GM12878 (cell line): Measurements from ENCODE around the gene MAD1L1. TPM values are rescaled to one million over a fixed set of nuclear protein-coding genes. Genes with fewer than 3 reads are reported as not detected.

Experiments
- ATAC-seq: fragments of 200-7000 bp; cut with Tn5 transposase; 3 replicates; pipeline ENCODE4 v1.9.1; 2020; ENCODE audit warnings: mild to moderate bottlenecking, moderate library complexity
- BruUV-seq: library from RNA; stranded (reverse); fragments of 400-500 nt; replicated peaks from 2 replicates; lab custom pipeline; 2021; lab: Mats Ljungman, UMichigan
- CTCF ChIA-PET: fragments of 300-600 bp; sonication (Branson Sonifier 250); formaldehyde crosslinking; extraction: SDS; loops from one replicate; lab custom pipeline; 2021; ENCODE audit warnings: inconsistent platforms; lab: Yijun Ruan, JAX
- POLR2A ChIA-PET: fragments of 350-600 bp; formaldehyde crosslinking; extraction: SDS; loops from one replicate; lab custom pipeline; 2021; ENCODE audit warnings: inconsistent platforms; lab: Charles Lee
- RAD21 ChIA-PET: fragments of 300-600 bp; sonication (Branson Sonifier 250); formaldehyde crosslinking; loops from one replicate; lab custom pipeline; 2023; ENCODE audit warnings: antibody characterized with exemption; ENCODE audit not compliant: unreplicated experiment; lab: Charles Lee
- SMC1A ChIA-PET: fragments of 300-600 bp; sonication (Branson Sonifier 250); formaldehyde crosslinking; loops from one replicate; lab custom pipeline; 2023; ENCODE audit not compliant: unreplicated experiment, uncharacterized antibody; lab: Charles Lee
- DNase-seq: peaks from one replicate; pipeline ENCODE4 v3.0.0-alpha.2; 2011; ENCODE audit warnings: low read depth, low spot score
- FAIRE-seq: peaks from 3 replicates; lab custom pipeline; 2011; peaks lifted over from hg19 to GRCh38; lab: Jason Lieb, UNC
- H2AFZ ChIP-seq: 2 replicates; pipeline ENCODE4 v1.6.0; 2011; ENCODE audit warnings: low read depth, low read length, control low read depth; ENCODE audit not compliant: control insufficient read depth
- H3K27ac ChIP-seq: 2 replicates; pipeline ENCODE4 v1.5.1; 2011; ENCODE audit warnings: control low read depth; ENCODE audit not compliant: control insufficient read depth, insufficient read depth
- H3K27me3 ChIP-seq, 2 experiments: replicated peaks in 1 of 2; 2 replicates each; pipeline versions ENCODE4 v1.6.0 to v1.6.1; 2011; ENCODE audit warnings: low read length in 1 of 2; ENCODE audit not compliant: control insufficient read depth in 2 of 2, insufficient read depth in 2 of 2
- H3K36me3 ChIP-seq, 2 experiments: 2 replicates each; pipeline ENCODE4 v1.5.1; 2011; ENCODE audit warnings: low read length in 1 of 2; ENCODE audit not compliant: control insufficient read depth in 2 of 2, insufficient read depth in 2 of 2
- H3K4me1 ChIP-seq: 2 replicates; pipeline ENCODE4 v1.6.1; 2011; ENCODE audit warnings: mild to moderate bottlenecking, low read length, moderate library complexity, mixed read lengths; ENCODE audit not compliant: control insufficient read depth, insufficient read depth
- H3K4me2 ChIP-seq: 2 replicates; pipeline ENCODE4 v1.6.0; 2011; ENCODE audit warnings: control low read depth; ENCODE audit not compliant: control insufficient read depth, insufficient read depth
- H3K4me3 ChIP-seq: fragments of 200-600 bp; sonication (generic); 2 replicates; pipeline ENCODE4 v1.5.1; 2016
- H3K79me2 ChIP-seq: 2 replicates; pipeline ENCODE4 v1.6.0; 2011; ENCODE audit warnings: low read length; ENCODE audit not compliant: control insufficient read depth, insufficient read depth
- H3K9ac ChIP-seq: 2 replicates; pipeline ENCODE4 v1.8.0; 2011; ENCODE audit warnings: low read length, control low read depth, mixed read lengths; ENCODE audit not compliant: control insufficient read depth, insufficient read depth
- H3K9me3 ChIP-seq: replicated peaks from 3 replicates; pipeline ENCODE4 v1.5.1; 2011; ENCODE audit warnings: mild to moderate bottlenecking, low read length; ENCODE audit not compliant: control insufficient read depth, insufficient read depth
- H4K20me1 ChIP-seq: 2 replicates; pipeline ENCODE4 v1.6.0; 2011; ENCODE audit not compliant: control insufficient read depth, insufficient read depth
- CHD1 ChIP-seq: IDR thresholded peaks from 2 replicates; pipeline ENCODE4 v1.6.1; 2012; ENCODE audit warnings: low read depth, low read length, improper control_type of control experiment
- EP300 ChIP-seq, 2 experiments: fragments of 150-350 bp in 1 of 2; IDR thresholded peaks; 2 replicates each; pipeline ENCODE4 v1.6.1; 2011 to 2012; ENCODE audit warnings: low read depth in 2 of 2, low read length in 2 of 2, borderline replicate concordance in 1 of 2, improper control_type of control experiment in 1 of 2, inconsistent platforms in 1 of 2; ENCODE audit not compliant: control insufficient read depth in 1 of 2
- HCFC1 ChIP-seq: fragments of 150-350 bp; IDR thresholded peaks from 2 replicates; pipeline ENCODE4 v1.6.1; 2014; ENCODE audit warnings: low read length
- HDGF ChIP-seq: fragments of 450-650 bp; IDR thresholded peaks from 2 replicates; pipeline ENCODE4 v1.6.1; 2016; ENCODE audit warnings: antibody characterized with exemption
- IKZF2 ChIP-seq, 2 experiments: fragments of 450-650 bp; IDR thresholded peaks; 2 replicates each; pipeline ENCODE4 v1.6.1; 2017; ENCODE audit warnings: mild to moderate bottlenecking in 2 of 2, moderate library complexity in 2 of 2
- JUND ChIP-seq: IDR thresholded peaks from 2 replicates; pipeline ENCODE4 v1.6.1; 2012; ENCODE audit warnings: low read depth, mild to moderate bottlenecking, low read length, improper control_type of control experiment, moderate library complexity
- KDM1A ChIP-seq: fragments of 200-600 bp; sonication (generic); IDR thresholded peaks from 2 replicates; pipeline ENCODE4 v1.6.1; 2016; ENCODE audit warnings: borderline replicate concordance
- MTA3 ChIP-seq: IDR thresholded peaks from 2 replicates; pipeline ENCODE4 v1.6.1; 2012; ENCODE audit warnings: low read length, inconsistent platforms, borderline replicate concordance
- NRF1 ChIP-seq: conservative IDR thresholded peaks from 2 replicates; pipeline ENCODE4 v1.6.1; 2011; ENCODE audit warnings: mild to moderate bottlenecking, low read depth, low read length, improper control_type of control experiment
- PML ChIP-seq: IDR thresholded peaks from 2 replicates; pipeline ENCODE4 v1.6.1; 2012; ENCODE audit warnings: low read length, inconsistent platforms
- RFX5 ChIP-seq: IDR thresholded peaks from 2 replicates; pipeline ENCODE4 v1.6.1; 2011; ENCODE audit warnings: low read depth, low read length, improper control_type of control experiment
- SIN3A ChIP-seq: IDR thresholded peaks from 2 replicates; pipeline ENCODE4 v1.6.1; 2012; ENCODE audit warnings: low read depth, low read length, improper control_type of control experiment
- SMAD1 ChIP-seq: fragments of 450-650 bp; IDR thresholded peaks from 2 replicates; pipeline ENCODE4 v1.6.1; 2018; ENCODE audit warnings: mild to moderate bottlenecking, low read depth; ENCODE audit not compliant: partially characterized antibody
- SMAD5 ChIP-seq: IDR thresholded peaks from 2 replicates; pipeline ENCODE4 v1.6.1; 2016; ENCODE audit warnings: antibody characterized with exemption, low read depth
- SMC3 ChIP-seq: IDR thresholded peaks from 2 replicates; pipeline ENCODE4 v1.6.1; 2011; ENCODE audit warnings: low read length, improper control_type of control experiment, borderline replicate concordance
- SP1 ChIP-seq: IDR thresholded peaks from one replicate; pipeline ENCODE4 v1.6.1; 2011; ENCODE audit warnings: low read depth, low read length
- SRF ChIP-seq, 2 experiments: IDR thresholded peaks; 2 replicates each; pipeline ENCODE4 v1.6.1; 2011; ENCODE audit warnings: low read depth in 2 of 2, low read length in 2 of 2, mild to moderate bottlenecking in 1 of 2, moderate library complexity in 1 of 2
- STAT1 ChIP-seq: fragments of 450-650 bp; conservative IDR thresholded peaks from 2 replicates; pipeline ENCODE4 v1.6.1; 2014; ENCODE audit warnings: antibody characterized with exemption, mild to moderate bottlenecking
- WRNIP1 ChIP-seq: IDR thresholded peaks from 2 replicates; pipeline ENCODE4 v1.6.1; 2011; ENCODE audit warnings: low read depth, low read length, improper control_type of control experiment, borderline replicate concordance
- ZNF384 ChIP-seq: IDR thresholded peaks from 2 replicates; pipeline ENCODE4 v1.6.1; 2012; ENCODE audit warnings: low read depth, mild to moderate bottlenecking, low read length, improper control_type of control experiment, borderline replicate concordance
- WGBS: methylation state at CpG from one replicate; pipeline ENCODE4 v1.1.6; 2016; ENCODE audit warnings: low lambda C conversion rate; ENCODE audit not compliant: insufficient replicate concordance, insufficient coverage; ENCODE audit errors: missing lambda C conversion rate; 5-methylcytosine and 5-hydroxymethylcytosine counted together
- in situ Hi-C: fragments of 300-500 bp; cut with MboI; formaldehyde crosslinking; loops from 9 replicates; pipeline ENCODE4 v1.14.3; 2018; ENCODE audit warnings: mixed read lengths
- intact Hi-C: fragments of 100-400 bp; cut with micrococcal nuclease; formaldehyde crosslinking; loops from one replicate; pipeline ENCODE4 v1.14.2; 2022; ENCODE audit not compliant: unreplicated experiment
- polyA plus RNA-seq, 11 experiments: library from polyadenylated mRNA; depleted of rRNA in 4 of 11; unstranded in 6 of 11; stranded (reverse) in 5 of 11; fragments of >200 nt; fragmentation: Nextera tagmentation in 4 of 11; fragmentation: Illumina TruSeq in 1 of 11; extraction: Ambion mirVana in 4 of 11; extraction: Trizol in 1 of 11; gene quantifications; 1 replicate in 1 of 11; 2 replicates in 10 of 11; pipeline versions ENCODE4 v1.2.1 to v1.2.3, GENCODE V29; 2011 to 2016; ENCODE audit warnings: inconsistent platforms in 2 of 11, missing spikeins in 2 of 11, low read depth in 1 of 11
- total RNA-seq, 4 experiments: library from RNA; depleted of rRNA in 3 of 4; stranded (reverse); fragments of >200 nt in 3 of 4; fragmentation: Illumina TruSeq in 1 of 4; extraction: Trizol in 1 of 4; gene quantifications; 2 replicates each; pipeline versions ENCODE4 v1.2.1 to v1.2.3, GENCODE V29; 2013 to 2021
- TF ChIP-seq, protein P1 (sequence below): fragments of 450-650 bp; IDR thresholded peaks from 2 replicates; pipeline ENCODE4 v1.6.1; 2016; ENCODE audit warnings: mild to moderate bottlenecking, moderate library complexity, borderline replicate concordance

The MAD1L1 gene
- total and polyA plus RNA-seq, 10 of the 15 experiments (the other 5 are each of a cell fraction or from before 2014, with no cell fraction given), result 2.2 to 76.8 (median 38.3) TPM

DNA sequence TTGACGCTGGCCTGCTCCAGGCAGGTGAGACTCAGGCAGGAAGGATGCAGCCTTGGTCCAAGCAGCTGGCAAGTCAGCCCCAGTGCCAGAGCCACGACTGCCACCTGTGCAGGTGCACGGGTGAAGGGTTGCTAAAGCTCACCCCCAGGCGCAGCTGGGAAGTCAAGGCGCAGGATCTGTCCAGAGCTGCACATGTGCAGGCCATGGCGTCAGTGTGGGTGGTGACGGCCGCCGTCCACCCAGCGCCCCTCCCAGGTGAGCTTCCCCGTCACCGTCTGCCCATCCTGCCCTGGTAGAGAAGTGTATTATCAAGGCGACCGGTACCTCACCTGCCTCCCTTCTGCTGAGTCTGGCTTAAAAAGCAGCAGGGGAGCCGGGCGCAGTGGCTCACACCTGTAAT is 110.1 kb downstream of the MAD1L1 start (continued):
- TF ChIP-seq, protein P1, sequence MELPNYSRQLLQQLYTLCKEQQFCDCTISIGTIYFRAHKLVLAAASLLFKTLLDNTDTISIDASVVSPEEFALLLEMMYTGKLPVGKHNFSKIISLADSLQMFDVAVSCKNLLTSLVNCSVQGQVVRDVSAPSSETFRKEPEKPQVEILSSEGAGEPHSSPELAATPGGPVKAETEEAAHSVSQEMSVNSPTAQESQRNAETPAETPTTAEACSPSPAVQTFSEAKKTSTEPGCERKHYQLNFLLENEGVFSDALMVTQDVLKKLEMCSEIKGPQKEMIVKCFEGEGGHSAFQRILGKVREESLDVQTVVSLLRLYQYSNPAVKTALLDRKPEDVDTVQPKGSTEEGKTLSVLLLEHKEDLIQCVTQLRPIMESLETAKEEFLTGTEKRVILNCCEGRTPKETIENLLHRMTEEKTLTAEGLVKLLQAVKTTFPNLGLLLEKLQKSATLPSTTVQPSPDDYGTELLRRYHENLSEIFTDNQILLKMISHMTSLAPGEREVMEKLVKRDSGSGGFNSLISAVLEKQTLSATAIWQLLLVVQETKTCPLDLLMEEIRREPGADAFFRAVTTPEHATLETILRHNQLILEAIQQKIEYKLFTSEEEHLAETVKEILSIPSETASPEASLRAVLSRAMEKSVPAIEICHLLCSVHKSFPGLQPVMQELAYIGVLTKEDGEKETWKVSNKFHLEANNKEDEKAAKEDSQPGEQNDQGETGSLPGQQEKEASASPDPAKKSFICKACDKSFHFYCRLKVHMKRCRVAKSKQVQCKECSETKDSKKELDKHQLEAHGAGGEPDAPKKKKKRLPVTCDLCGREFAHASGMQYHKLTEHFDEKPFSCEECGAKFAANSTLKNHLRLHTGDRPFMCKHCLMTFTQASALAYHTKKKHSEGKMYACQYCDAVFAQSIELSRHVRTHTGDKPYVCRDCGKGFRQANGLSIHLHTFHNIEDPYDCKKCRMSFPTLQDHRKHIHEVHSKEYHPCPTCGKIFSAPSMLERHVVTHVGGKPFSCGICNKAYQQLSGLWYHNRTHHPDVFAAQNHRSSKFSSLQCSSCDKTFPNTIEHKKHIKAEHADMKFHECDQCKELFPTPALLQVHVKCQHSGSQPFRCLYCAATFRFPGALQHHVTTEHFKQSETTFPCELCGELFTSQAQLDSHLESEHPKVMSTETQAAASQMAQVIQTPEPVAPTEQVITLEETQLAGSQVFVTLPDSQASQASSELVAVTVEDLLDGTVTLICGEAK, result no peak
- TF ChIP-seq PML (no peak), RFX5 (no peak), SP1 (no peak), SMC3 (no peak), CHD1 (no peak)

DNA sequence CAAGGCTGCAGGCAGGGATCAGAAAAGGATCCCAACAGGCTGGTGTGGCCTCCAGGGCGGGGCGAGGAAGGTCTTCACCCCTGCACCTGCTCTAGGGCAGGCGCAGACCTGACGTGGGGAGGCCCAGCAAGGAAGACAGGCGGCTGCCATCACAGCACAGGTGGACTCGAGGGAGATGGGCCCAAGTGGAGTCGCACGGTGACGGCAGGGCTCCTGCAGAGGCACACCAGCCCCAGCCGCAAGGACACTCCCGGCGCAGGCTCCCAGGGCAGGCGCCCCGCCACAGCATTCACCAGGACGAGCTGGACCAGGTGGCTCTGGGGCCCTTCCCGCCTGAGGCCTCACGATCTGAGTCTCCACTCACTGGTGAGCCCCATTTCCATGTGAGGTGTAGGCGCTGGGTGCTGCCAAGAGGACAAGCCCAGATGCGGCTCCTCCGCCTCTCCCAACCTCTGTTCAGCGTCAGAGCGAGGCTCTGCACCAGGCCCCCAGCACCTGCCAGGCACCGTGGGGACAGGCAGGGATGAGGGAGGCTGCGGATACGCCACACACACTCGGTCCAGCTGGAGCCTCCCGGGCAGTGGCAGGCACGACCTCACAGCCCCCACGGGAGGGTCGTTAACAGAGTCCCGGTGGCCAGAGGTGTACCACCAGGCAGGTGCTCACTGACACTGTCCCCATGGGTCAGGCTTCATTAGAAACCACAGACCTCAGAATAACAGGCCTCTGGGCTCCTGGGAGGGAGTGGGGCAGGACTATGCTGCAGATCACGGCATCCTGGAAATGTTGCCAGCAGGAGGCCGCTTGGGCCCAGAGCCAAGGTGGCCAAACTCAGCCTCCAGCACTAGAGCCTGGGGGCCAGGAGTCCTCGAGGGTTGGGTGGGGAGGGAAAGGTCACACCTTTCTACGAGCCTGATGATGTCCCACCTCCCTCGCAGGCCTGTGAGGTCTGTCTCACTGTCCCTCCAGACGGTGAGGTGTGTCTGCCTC is 111.6 kb downstream of the MAD1L1 start:
- no TSS peak for BruUV-seq
- TF ChIP-seq SRF (IDR thresholded peaks at IDR 0.05; ENCODE audit: low read depth in 2 of 2, low read length in 2 of 2) (no peak), KDM1A (no peak), MTA3 (no peak), EP300 (IDR thresholded peaks at IDR 0.05; ENCODE audit: borderline replicate concordance in 1 of 2, control insufficient read depth in 1 of 2, low read depth in 2 of 2, low read length in 2 of 2) (no peak), WRNIP1 (no peak), SMAD1 (no peak), HDGF (no peak), JUND (no peak), IKZF2 (IDR thresholded peaks at IDR 0.05) (no peak), ZNF384 (no peak), SIN3A (no peak), SMAD5 (no peak), HCFC1 (no peak), NRF1 (no peak), STAT1 (no peak)
- Histone ChIP-seq H3K4me3 (no peak overlapping the region), H3K36me3 (peaks cover 5 to 12% of the 10 kb centered on the region in 2 experiments; a peak in 3 of 4 replicates), H3K27ac (no peak overlapping the region), H3K79me2 (no peaks in the 10 kb centered on the region), H3K9me3 (peaks cover 7% of the 10 kb centered on the region; the same call in 1 of the 3 replicates), H3K4me1 (no peaks in the 10 kb centered on the region), H3K27me3 (no peaks in the 10 kb centered on the region), H3K9ac (no peak overlapping the region), H3K4me2 (no peak overlapping the region), H4K20me1 (no peaks in the 10 kb centered on the region), H2AFZ (no peak overlapping the region)
- WGBS, result 88% methylated on average over 35 of the region's 37 CpGs
- ATAC-seq (no peak), DNase-seq (no peak), FAIRE-seq (no peak)
- ChIA-PET RAD21 (no interaction called here), POLR2A (no interaction called here), CTCF (no interaction called here), SMC1A (no interaction called here)
- intact Hi-C loops, result no loop called here
- in situ Hi-C loops, result no loop called here
